Stimulated activated CD8-positive, alpha-beta memory T cell treated with anti-CD3 and anti-CD28 coated beads, Interleukin-2, amount 100 ng/mL, for 1 hour (primary cell): Measurements from ENCODE around the gene RALGAPA2.
"Not testable (repeated sequence)": the region's sequence is repeated elsewhere in the genome, so short reads cannot be mapped to it uniquely, and the experiment has no call there.

Experiments used
- DNase-seq, 2 donors: peaks; one replicate each; pipeline ENCODE4 v3.0.0-alpha.2; 2020; ENCODE audit warnings: low read depth in 2 of 2

Gene RALGAPA2

DNA sequence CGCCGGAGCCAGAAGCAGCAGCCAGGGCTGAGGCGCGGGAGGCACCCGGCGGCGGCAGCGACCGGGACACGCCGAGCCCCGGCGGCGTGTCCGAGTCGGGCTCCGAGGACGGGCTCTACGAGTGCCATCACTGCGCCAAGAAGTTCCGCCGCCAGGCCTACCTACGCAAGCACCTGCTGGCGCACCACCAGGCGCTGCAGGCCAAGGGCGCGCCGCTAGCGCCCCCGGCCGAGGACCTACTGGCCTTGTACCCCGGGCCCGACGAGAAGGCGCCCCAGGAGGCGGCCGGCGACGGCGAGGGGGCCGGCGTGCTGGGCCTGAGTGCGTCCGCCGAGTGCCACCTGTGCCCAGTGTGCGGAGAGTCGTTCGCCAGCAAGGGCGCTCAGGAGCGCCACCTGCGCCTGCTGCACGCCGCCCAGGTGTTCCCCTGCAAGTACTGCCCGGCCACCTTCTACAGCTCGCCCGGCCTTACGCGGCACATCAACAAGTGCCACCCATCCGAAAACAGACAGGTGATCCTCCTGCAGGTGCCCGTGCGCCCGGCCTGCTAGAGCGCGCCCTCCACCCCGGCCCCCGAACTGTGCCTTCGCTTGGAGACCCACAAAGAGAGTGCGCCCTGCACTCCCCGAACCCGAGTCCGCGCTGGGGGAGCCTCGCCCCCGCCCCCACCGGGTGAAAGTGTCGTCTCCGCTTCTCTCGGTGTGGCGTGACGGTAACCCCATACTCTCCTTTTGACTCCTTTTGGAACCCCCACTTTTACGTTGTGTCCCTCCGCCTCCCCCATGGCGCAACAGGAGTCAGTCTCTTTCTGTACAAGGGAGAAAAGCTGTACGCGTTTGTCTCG, 343.0 kb downstream of the RALGAPA2 start:
- DNase-seq, result no peak

DNA sequence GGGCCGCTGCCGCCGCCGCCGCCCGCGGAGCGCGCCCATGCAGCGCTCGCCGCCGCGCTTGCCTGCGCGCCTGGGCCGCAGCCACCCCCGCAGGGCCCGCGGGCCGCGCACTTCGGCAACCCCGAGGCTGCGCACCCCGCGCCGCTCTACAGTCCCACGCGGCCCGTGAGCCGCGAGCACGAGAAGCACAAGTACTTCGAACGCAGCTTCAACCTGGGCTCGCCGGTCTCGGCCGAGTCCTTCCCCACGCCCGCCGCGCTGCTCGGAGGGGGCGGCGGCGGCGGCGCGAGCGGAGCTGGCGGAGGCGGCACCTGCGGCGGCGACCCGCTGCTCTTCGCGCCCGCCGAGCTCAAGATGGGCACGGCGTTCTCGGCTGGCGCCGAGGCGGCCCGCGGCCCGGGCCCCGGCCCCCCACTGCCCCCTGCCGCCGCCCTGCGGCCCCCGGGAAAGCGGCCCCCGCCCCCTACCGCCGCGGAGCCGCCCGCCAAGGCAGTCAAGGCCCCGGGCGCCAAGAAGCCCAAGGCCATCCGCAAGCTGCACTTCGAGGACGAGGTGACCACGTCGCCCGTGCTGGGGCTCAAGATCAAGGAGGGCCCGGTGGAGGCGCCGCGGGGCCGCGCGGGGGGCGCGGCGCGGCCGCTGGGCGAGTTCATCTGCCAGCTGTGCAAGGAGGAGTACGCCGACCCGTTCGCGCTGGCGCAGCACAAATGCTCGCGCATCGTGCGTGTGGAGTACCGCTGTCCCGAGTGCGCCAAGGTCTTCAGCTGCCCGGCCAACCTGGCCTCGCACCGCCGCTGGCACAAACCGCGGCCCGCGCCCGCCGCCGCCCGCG, 343.8 kb downstream of the RALGAPA2 start:
- DNase-seq, result no peak

DNA sequence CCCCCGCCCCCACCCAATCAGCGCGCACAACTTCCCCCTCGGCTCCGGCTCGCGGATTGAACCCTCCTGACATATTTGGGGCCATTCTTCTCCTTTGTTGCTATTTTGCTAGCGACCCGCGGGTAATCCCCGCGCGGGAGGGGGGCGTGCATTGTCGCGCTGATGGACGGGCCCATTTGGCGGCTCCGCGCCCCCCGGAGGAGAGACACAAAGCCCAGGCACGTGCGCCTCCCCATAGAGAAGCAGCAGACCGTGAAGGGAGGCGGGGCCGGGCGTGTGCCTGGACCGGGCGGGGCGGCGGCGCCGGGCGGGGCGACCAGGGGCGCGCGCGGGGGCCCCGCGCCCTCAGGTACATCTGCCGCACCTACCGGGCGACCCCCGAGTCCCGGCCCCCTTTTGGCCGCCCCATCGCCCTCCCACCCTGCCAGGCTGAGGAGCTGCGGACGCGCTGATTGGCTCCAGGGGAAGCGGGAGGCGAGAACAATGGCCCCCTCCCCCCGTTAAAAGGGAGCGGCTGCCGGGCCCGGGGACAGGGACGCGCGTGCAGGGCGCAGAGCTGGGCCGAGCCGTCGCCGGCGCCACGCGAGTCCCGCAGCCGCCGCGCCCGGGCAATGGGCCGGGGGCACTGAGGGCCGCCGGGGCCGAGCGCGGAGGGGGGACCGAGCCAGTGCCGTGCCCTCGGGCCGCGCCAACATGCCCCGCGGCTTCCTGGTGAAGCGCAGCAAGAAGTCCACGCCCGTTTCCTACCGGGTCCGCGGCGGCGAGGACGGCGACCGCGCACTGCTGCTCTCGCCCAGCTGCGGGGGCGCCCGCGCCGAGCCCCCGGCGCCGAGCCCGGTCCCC, 344.6 kb downstream of the RALGAPA2 start, which contains the start of gene INSM1:
INSM1 (plus strand) TSS at position 530 of the 843 bp plus-strand sequence; CDS start at position 694, 164 bp downstream.
- no peak for DNase-seq

DNA sequence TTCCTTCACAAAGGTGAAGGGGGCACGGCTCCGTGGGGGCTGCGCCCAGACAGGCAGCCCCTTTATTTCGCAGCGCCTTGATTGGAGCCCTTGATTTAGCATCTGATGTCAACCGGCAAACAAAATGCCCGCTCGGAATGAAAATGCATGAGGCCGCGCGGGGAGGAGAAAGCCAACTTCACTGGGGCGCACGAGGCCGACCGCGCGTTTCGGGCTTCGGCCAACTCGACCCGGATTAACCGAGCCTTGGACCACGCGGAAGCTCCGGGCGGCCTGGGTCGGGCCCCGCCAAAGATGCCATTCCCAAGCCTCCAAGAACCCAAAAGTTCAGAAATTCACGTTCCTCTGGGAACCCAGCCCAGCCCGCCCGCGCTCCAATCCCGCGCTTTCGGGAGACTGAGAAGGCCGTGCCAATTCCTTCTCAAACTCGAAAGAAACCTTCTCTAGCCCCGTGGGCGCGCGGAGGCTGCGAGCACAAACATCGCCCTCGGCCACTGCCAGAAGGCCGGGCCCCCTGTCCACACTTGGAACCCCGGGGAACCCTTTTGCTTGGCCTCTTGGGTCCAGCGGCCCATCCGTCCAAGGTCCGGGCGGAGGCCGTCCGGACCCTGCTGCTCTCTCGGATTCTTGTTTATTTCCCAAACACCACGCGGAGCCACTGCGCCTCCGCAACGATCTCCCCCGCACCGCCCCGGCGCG, 345.4 kb downstream of the RALGAPA2 start:
- DNase-seq, result no peak

DNA sequence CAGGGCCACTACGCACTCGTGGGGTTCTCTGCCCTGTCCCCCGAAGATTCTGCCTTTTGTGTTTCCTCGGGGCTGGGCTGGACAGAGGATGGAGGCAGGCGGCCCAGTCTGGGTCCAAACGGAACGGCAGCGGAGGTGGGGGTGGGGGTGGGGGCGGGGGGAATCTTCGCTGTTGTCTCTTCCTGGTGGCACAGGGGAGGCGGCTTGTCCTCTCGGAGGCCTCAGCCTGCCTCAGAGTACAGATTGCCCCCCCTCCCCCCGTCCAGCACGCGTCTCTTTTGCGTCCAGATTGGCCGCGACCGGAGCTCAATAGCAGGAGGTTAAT, 345.9 kb downstream of the RALGAPA2 start:
- no peak for DNase-seq

DNA sequence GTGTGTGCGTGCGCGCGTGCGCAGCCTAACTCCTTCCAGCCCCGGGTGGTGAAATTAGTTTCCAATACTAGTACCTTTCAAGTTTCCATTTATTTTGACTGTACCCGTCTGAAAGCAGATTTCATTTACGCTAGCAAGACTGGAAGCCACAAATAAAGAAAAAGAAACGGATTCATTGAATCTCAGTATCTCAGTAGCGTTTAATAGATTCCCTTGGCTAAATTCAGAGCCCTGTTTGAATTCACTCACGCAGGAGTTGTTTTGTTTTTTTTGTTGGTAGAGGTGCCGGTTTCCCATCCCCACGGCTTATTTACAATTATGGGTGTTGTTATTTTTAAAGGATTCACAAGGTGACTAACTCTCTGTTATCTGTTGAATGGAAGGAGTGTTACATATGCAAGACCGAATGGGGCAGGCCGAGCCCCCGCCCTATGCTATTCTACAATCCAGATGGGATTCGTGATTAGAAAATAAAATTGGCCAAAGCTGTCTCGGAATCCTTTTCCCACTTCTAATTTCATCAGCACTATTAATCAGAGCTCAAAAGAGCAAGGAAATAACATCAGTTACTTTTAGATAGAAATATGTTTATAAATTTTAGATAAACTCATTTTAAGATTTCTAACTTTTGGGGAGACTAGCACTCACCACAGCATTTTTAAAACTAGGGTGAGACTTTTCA, 346.8 kb downstream of the RALGAPA2 start:
- no peak for DNase-seq

DNA sequence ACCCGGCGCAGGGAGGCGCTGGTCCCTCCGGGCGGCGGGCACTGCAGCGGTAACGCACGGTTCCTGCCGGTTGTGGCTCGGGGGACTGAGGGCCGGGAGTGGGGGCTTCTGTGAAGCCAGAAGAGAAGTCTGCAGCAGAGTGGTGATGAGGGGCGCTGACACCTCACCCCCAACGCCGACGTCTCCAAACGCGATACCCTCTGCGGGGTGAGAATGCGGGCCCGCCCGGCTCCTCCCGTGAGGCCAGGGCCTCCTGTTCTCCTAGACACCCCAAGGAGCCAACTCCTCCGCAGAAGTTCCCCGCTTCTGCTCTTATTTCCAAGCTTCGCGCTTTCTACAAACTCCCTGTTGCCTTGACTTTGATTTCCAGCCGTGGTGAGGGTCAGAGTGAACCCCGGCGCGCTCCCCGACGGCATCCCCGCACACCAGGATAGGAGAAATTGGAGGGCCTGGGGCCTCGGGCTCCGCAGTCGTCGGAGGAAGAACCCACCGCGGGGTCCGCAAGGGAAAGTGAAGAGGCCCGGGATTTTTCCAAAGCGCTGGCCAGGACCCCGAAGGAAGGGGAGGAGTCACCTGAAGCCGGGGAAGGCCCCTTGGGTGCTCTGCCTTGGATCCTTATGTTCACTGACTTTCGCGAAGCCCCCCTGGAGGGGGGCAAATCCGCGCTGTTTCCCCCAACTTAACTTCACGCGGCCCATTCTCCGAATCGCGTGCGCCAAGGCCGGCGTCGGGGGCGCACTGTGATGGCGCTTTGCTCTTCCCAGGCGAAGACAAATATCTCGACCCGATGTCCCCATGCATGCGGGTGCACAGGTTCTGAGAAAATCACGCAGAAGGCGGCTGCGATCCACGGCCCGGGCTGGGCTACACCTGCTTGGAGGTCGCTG, 347.6 kb downstream of the RALGAPA2 start:
- DNase-seq, result no peak

DNA sequence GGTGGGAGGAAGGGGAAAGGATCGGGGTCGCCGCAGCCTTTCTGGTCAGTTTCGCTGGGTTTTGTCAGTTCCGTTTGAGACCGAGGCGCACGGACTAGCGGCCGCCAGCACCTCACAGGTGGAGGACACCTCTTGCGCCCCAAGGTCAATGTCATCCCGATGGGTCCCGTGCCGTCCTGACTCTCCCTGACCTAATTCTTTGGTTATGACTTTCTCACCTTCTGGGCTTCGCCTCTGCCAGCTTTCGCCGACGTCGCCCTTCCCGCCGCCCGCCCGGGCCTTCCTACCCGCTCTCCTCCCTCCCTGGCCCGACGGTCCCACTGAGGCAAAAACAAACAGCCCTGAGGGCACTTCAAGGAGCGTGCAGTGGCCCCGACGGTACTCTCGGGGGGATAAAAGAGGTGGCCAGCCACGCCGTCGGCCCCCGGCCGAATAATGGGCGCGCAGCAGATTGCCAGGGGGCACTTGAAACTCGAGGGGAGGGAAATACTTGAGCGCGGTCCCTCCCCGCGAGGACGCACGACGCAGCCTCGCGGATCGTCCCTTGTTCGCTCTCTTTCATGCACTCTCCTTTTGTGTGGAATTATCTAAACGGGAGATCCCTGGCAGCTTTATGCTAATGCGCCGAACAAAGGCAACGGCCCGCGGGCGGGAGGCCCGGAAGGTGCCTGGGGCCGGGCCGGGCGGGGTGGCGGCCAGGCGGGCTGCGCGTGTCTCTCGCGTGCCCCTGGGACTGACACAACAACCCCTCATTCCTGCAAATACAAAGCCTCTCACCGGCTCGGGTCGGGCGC, 348.4 kb downstream of the RALGAPA2 start:
- no peak for DNase-seq

DNA sequence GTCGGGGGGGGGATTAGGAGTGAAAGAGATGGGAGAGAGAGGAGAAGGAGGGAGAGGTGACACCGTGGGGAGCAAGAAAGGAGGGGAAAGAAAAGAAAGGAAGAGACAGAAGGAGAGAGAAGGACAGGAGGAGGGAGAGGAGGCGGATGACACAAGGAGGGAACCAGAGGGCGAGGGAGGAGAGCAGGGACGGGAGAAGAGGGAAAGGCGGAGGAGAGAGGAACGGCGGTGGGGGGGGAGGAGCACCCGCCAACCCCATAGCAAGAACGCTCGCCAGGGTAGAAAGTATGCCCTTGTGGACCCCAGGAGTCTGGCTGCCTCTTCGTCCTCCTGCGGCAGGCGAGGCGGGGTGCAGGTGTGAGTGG, 349.0 kb downstream of the RALGAPA2 start:
- DNase-seq, result no peak

DNA sequence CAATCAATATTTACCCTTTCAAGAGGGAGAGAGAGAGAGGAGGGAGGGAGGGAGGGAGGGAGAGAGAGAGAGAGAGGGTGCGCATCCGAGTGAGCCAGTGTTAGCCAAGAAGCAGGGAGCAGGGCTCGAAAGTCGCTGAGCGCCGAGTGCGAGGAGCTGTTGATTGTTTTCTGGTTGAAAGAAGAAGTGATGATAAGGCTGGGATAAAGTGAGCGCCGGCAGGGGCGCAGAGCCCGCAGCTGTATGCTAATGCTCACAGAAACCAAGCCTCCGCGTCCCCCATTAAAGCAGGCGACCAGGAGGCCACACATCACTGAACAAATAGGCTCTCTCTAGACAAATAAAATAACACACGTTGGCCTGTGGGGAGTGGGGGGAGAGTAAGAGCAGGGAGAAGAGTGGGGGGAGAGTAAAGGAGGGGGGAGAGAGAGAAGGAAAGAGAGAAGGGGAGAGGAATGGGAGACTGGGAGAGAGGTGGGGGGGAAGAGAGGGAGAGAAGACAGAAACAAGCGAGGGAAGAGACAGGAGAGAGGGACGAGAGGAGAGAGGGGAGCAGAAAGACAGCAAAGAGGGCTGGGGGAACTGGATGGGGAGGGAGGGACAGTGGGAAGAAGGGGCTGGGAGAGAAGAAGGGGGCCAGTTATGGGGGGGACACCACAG, 349.5 kb downstream of the RALGAPA2 start:
- DNase-seq, result no peak

DNA sequence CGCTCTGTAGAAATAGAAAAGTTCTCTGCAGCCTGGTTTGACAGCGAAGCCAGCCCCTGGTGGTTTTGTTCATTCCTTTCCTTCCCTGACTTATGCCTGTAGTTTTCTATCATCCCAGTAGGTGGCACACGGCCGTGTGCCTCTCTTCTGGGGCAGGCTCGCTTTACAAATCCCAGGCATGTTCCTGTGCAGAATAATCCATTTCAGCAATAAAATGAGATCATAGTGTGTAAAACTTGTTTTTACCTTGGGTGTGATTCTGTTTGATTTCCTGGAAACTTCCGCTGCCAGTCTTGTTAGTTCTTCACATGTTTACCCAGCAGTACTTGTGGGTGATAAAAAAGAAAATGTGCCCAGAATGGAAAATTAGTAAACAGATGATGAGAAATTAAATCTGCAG, 352.0 kb downstream of the RALGAPA2 start:
- no peak for DNase-seq

DNA sequence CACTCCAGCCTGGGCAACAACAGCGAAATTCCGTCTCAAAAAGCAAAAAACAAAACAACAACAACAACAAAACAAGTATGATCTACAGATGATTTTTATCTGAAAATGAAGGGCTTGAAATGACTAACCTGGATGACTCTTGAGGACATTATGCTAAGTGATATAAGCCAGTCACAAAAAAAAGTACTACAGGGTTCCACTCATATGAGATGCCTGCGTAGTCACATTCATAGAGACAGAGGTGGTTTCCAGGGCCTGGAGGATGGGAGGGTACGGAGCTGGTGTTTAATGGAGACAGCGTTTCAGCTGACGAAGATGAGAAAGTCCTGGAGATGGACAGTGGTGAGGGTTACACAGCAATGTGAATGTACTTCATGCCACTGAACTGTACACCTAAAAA, 352.8 kb downstream of the RALGAPA2 start:
- no peak for DNase-seq

DNA sequence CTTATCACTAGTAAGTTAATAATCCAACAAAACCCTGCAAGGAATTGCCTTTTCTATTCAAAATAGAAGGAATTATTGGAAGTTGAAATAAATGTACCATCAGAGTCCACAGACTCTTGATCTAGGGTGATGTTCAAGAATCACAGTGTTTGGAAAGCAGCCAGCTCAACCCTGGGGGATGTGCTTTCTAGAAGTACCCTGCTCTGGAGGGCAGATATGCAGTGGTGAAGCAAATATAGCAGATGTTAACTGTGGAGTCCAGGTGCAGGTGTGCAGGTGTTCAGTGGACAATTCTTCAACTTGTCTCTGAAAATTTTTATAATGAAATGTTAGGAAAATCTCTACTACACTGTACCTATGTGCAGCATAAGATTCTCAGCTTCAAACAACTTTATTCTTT, 353.6 kb downstream of the RALGAPA2 start:
- DNase-seq, result no peak

DNA sequence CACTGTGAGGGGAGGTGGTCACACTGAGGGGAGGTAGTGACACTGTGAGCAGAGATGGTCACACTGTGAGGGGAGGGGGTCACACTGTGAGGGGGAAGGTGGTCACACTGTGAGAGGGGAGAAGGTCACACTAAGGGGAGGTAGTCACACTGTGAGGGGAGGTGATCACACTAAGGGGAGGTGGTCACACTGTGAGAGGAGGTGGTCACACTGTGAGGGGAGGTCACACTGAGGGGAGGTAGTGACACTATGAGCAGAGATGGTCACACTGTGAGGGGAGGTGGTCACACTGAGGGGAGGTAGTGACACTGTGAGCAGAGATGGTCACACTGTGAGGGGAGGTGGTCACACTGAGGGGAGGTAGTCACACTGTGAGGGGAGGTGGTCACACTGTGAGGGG, 356.9 kb downstream of the RALGAPA2 start:
- not testable (repeated sequence) for DNase-seq

DNA sequence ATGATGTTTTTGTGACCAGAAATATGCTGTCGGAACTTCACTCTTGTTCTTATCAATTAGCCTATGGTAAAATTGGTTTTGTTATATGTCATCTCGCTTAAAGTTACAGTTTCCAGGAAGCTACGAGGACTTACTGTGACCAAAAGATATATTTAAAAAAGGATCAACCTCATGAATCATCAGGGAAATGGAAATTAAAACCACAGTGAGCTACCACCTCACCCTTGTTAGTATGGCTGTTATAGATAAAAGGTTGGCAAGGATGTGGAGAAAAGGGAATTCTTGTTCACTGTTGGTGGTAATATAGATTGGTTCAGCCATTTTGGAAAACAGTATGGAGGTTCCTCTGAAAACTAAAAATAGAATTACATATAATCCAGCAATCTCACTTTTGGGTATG, 358.9 kb downstream of the RALGAPA2 start:
- DNase-seq, result no peak

DNA sequence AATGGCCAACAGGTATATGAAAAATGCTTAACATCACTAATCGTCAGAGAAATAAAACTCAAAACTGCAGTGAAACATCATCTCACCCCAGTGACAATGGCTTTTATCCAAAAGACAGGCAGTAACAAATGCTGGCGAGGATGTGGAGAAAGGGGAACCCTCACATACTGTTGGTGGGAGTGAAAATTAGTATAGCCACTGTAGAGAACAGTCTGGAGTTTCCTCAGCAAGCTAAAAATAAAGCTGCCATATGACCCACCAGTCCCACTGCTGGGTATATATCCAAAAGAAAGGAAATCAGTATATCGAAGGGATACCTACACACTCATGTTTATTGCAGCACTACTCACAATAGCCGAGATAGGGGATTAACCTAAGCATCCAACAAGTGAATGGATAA, 368.0 kb downstream of the RALGAPA2 start:
- DNase-seq, result no peak

DNA sequence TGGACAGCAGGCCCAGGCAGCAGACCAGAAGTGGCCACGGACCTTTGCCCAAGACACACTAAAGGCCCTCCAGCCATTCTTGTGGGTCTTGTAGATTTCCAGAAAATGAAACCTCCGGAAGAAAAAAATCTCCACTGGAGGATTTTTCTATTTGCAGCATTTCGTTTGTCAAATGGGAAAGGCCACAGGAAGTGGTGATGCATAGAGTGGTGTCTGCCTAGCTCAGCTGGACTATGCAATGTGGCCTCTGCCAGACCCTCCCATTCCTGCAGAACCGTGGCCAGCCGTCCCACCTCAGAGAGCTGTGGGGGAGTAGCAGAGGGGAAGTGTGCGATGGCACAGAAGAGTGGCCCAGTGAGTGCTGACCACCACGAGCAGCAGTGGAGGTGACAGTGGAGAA, 368.5 kb downstream of the RALGAPA2 start:
- no peak for DNase-seq
